CD4-positive, alpha-beta T cell treated with Interleukin-15 for 1 hour (primary cell): Measurements from ENCODE around the gene TICRR.
"Not testable (repeated sequence)": the region's sequence is repeated elsewhere in the genome, so short reads cannot be mapped to it uniquely, and the experiment has no call there.

Source experiments
- DNase-seq: peaks from one replicate; pipeline ENCODE4 v3.0.0-alpha.2; 2020

Gene TICRR

GRCh38 chr15:89575656-89576416 is 567 bp downstream of the TICRR start:
- DNase-seq = no peak

GRCh38 chr15:89576417-89576773 is 1.1 kb downstream of the TICRR start:
- DNase-seq = no peak

- DNase-seq = no peak
These were observed 2.5 kb downstream of the TICRR start for GRCh38 chr15:89577776-89578115.

GRCh38 chr15:89578146-89578545 is 2.9 kb downstream of the TICRR start:
- DNase-seq = no peak

GRCh38 chr15:89580747-89581146 is 5.5 kb downstream of the TICRR start:
- DNase-seq = not testable (repeated sequence)

GRCh38 chr15:89586651-89587050 is 11.4 kb downstream of the TICRR start:
- no peak for DNase-seq

GRCh38 chr15:89587955-89588354 is 12.7 kb downstream of the TICRR start:
- DNase-seq = no peak

GRCh38 chr15:89591834-89592233 is 16.6 kb downstream of the TICRR start:
- no peak for DNase-seq

- DNase-seq = no peak
These were observed 17.7 kb downstream of the TICRR start for GRCh38 chr15:89593018-89593417.

GRCh38 chr15:89599021-89599420 is 23.8 kb downstream of the TICRR start:
- no peak for DNase-seq

GRCh38 chr15:89611317-89611716 is 36.0 kb downstream of the TICRR start:
- no peak for DNase-seq

GRCh38 chr15:89613031-89613430 is 37.8 kb downstream of the TICRR start:
- no peak for DNase-seq

- no peak for DNase-seq
These were observed 38.9 kb downstream of the TICRR start for GRCh38 chr15:89614164-89614563.

GRCh38 chr15:89615135-89615534 is 39.9 kb downstream of the TICRR start:
- DNase-seq = no peak

- no peak for DNase-seq
These were observed 41.0 kb downstream of the TICRR start for GRCh38 chr15:89616228-89616627.

- DNase-seq = no peak
These were observed 46.3 kb downstream of the TICRR start for GRCh38 chr15:89621547-89621946.

- DNase-seq = no peak
These were observed 47.9 kb downstream of the TICRR start for GRCh38 chr15:89623165-89623564.

GRCh38 chr15:89625716-89626115 is 50.4 kb downstream of the TICRR start:
- no peak for DNase-seq

- no peak for DNase-seq
These were observed 52.1 kb downstream of the TICRR start for GRCh38 chr15:89627256-89627970.

- no peak for DNase-seq
These were observed 53.0 kb downstream of the TICRR start for GRCh38 chr15:89628301-89628700.

GRCh38 chr15:89628806-89629715 is 53.8 kb downstream of the TICRR start:
- DNase-seq = no peak

GRCh38 chr15:89629829-89630228 is 54.6 kb downstream of the TICRR start:
- no peak for DNase-seq

GRCh38 chr15:89630260-89630659 is 55.0 kb downstream of the TICRR start:
- DNase-seq = no peak
